Measurements from ENCODE around the gene ZFPM1. TPM values are rescaled to one million over a fixed set of nuclear protein-coding genes. Genes with fewer than 3 reads are reported as not detected.

The ZFPM1 gene
- total RNA-seq, 2 experiments from 2014 or later: 2.1 to 14.2 TPM

DNA sequence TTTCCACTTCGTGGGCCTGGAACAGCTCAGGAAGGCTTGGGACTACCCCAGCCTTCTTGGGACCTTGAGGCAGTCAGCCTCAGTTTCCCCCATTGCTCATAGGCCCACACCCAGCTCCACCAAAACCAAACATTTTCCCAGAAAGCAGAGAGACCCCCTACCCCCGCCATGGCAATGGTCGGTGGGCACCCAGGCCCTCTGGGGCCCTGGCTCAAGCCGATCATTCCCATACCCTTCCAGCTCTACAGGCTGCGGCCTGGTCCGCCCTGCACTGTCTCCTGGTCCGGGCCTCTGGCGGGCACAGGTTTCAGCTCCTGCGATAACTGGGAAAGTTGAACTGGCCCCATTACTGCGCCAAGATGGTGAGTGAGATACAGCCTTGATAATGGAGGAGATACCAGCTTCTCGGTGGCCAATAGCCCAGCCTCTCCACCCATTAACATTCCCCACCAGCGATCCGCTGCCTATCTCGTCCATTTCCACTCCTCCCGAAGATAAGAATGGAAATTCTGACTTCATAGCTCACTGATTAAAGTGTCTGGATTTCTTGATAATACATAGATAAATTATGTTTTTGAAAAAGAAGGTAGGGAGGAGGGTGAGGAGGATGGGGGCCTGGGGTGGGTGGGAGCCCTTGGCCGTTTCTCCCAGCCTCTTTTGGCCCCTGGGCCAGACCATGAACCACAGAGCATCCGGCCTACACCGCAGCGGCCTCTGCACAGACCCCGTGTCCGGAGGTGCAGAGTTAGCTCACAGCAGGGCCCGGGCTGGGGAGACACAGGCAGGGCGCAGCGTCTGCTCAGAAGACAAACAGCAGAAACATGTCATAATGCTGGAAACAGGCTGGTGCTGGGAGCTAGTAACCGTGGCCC is 11.6 kb downstream of the ZFPM1 start:
- no peak for TF ChIP-seq EZH2phosphoT487 (IDR thresholded peaks at IDR 0.05; ENCODE audit: borderline replicate concordance, low read depth, low read length)
- H3K9me2 ChIP-seq (ENCODE audit: insufficient read depth, low read length): no peaks in the 10 kb centered on the region
- no peaks in the 10 kb centered on the region; the same call in 1 of the 2 replicates for H4K20me1 ChIP-seq (ENCODE audit: insufficient read depth, low read length)
- BruUV-seq (replicated peaks): no TSS peak
- POLR2A ChIA-PET: interaction anchor here (0.6 kb wide), 1 partner anchor 75 kb away, joined by 4 read pairs; no protein-coding TSS in a partner anchor
- no peak overlapping the region for H3K4me3 ChIP-seq (ENCODE audit: low read depth, low read length, poor library complexity, severe bottlenecking)
- no peaks in the 10 kb centered on the region for H3K79me2 ChIP-seq (ENCODE audit: insufficient read depth, low read depth, low read length)
- no peak overlapping the region for H3K27ac ChIP-seq (ENCODE audit: low read depth, low read length, poor library complexity, severe bottlenecking)
- no peak overlapping the region for H2AFZ ChIP-seq (ENCODE audit: low read length)
- H3K4me1 ChIP-seq (ENCODE audit: insufficient read depth, low read length, poor library complexity, severe bottlenecking): peaks cover 18% of the 10 kb centered on the region
- DNase-seq (ENCODE audit: low spot score): no peak
- no peaks in the 10 kb centered on the region for H3K9me3 ChIP-seq (ENCODE audit: low read length)
- CTCF ChIA-PET (ENCODE audit: unreplicated experiment): no interaction called here
- no peak overlapping the region for H3K4me2 ChIP-seq (ENCODE audit: low read length)
- no peaks in the 10 kb centered on the region for H3K36me3 ChIP-seq (ENCODE audit: insufficient read depth, low read length)
- intact Hi-C loops (cut with micrococcal nuclease; ENCODE audit: unreplicated experiment): no loop called here

DNA sequence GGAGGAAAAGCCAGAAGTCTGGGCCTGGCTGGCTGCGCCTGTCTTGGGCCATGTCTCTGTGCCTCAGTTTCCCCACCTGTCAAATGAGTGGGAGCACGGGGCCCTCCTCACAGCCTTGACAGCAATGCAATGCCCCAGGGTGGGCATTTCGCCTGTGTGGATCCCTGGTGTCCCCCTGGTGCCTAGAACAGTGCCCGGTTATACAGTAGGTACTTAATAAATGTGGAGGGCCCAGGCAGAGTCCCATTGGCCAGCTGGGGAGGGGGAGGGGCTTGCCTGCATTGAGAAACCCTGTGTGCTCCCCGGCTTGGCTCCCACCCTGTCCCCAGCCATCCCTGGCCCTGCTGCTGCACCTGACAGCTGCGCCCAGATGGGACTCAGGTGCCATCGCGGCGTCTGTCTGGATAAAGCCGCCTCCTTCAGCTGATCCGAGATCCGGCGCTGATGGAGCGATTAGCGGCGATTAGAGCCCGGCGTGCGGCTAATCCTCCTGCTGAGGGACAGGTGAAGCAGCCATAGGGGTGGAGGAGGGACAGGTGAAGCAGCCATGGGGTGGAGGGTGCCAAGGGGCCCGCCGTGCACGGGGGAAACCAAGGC is 12.4 kb downstream of the ZFPM1 start:
- no TSS peak for BruUV-seq (replicated peaks)
- no peaks in the 10 kb centered on the region for H3K79me2 ChIP-seq (ENCODE audit: insufficient read depth, low read depth, low read length)
- DNase-seq (ENCODE audit: low spot score): no peak
- H3K36me3 ChIP-seq (ENCODE audit: insufficient read depth, low read length): no peaks in the 10 kb centered on the region
- H3K4me3 ChIP-seq (ENCODE audit: low read depth, low read length, poor library complexity, severe bottlenecking): no peak overlapping the region
- ChIA-PET CTCF (ENCODE audit: unreplicated experiment) (no interaction called here), POLR2A (no interaction called here)
- H3K9me2 ChIP-seq (ENCODE audit: insufficient read depth, low read length): no peaks in the 10 kb centered on the region
- no peak overlapping the region for H3K27ac ChIP-seq (ENCODE audit: low read depth, low read length, poor library complexity, severe bottlenecking)
- H3K4me2 ChIP-seq (ENCODE audit: low read length): no peak overlapping the region
- H4K20me1 ChIP-seq (ENCODE audit: insufficient read depth, low read length): no peaks in the 10 kb centered on the region; the same call in 1 of the 2 replicates
- no peak overlapping the region for H2AFZ ChIP-seq (ENCODE audit: low read length)
- TF ChIP-seq, protein P1, sequence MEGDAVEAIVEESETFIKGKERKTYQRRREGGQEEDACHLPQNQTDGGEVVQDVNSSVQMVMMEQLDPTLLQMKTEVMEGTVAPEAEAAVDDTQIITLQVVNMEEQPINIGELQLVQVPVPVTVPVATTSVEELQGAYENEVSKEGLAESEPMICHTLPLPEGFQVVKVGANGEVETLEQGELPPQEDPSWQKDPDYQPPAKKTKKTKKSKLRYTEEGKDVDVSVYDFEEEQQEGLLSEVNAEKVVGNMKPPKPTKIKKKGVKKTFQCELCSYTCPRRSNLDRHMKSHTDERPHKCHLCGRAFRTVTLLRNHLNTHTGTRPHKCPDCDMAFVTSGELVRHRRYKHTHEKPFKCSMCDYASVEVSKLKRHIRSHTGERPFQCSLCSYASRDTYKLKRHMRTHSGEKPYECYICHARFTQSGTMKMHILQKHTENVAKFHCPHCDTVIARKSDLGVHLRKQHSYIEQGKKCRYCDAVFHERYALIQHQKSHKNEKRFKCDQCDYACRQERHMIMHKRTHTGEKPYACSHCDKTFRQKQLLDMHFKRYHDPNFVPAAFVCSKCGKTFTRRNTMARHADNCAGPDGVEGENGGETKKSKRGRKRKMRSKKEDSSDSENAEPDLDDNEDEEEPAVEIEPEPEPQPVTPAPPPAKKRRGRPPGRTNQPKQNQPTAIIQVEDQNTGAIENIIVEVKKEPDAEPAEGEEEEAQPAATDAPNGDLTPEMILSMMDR (conservative IDR thresholded peaks at IDR 0.05; ENCODE audit: low read length): no peak
- TF ChIP-seq EZH2phosphoT487 (IDR thresholded peaks at IDR 0.05; ENCODE audit: borderline replicate concordance, low read depth, low read length): no peak
- intact Hi-C loops (cut with micrococcal nuclease; ENCODE audit: unreplicated experiment): no loop called here
- no peaks in the 10 kb centered on the region for H3K9me3 ChIP-seq (ENCODE audit: low read length)
- H3K4me1 ChIP-seq (ENCODE audit: insufficient read depth, low read length, poor library complexity, severe bottlenecking): peaks cover 18% of the 10 kb centered on the region

DNA sequence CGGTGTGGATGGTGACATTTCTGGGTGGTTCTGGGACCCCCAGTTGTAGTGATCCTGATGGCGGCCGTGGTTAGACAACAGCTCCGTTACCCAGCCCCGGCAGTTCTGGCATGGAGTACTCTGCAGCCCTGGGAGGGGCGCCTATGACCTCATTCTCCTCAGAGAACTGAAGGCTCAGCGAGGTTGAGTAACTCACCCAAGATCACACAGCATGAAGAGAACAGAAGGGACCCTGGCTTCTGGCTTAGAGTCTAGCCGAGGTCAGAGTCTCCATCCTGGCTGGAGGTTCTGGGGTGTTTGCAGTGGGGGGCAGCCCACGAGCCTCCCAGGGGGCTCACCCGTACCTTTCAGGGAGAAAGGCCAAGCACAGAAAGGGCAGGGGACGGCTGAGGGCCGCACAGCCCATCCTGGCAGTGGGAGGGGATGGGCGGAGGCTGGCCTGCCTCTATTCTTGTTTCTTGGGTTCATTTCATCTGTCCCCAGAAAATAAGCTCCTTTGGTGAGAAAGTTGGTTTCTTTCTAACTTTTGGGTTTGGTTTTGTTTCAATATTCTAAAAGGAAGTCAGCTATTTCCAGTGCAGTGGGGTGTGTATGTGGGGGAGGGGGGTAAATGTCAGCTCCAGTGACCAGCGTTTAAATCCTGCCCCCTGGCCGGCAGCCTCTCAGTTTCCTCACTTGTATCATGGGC is 13.2 kb downstream of the ZFPM1 start:
- TF ChIP-seq, protein P1 (conservative IDR thresholded peaks at IDR 0.05; ENCODE audit: low read length): no peak
- TF ChIP-seq EZH2phosphoT487 (IDR thresholded peaks at IDR 0.05; ENCODE audit: borderline replicate concordance, low read depth, low read length): no peak
- no peaks in the 10 kb centered on the region; the same call in 1 of the 2 replicates for H4K20me1 ChIP-seq (ENCODE audit: insufficient read depth, low read length)
- H3K4me2 ChIP-seq (ENCODE audit: low read length): 0 out of 2 replicates have a peak overlapping the region, but pooled peaks have one; percentile 25

More for the DNA sequence above, 13.2 kb downstream of the ZFPM1 start:
- no peak for DNase-seq (ENCODE audit: low spot score)
- no TSS peak for BruUV-seq (replicated peaks)
- H3K79me2 ChIP-seq (ENCODE audit: insufficient read depth, low read depth, low read length): no peaks in the 10 kb centered on the region
- H3K27ac ChIP-seq (ENCODE audit: low read depth, low read length, poor library complexity, severe bottlenecking): no peak overlapping the region
- ChIA-PET CTCF (ENCODE audit: unreplicated experiment) (no interaction called here), POLR2A (no interaction called here)
- H3K4me1 ChIP-seq (ENCODE audit: insufficient read depth, low read length, poor library complexity, severe bottlenecking): peaks cover 18% of the 10 kb centered on the region
- intact Hi-C loops (cut with micrococcal nuclease; ENCODE audit: unreplicated experiment): no loop called here
- H3K9me3 ChIP-seq (ENCODE audit: low read length): no peaks in the 10 kb centered on the region
- H3K4me3 ChIP-seq (ENCODE audit: low read depth, low read length, poor library complexity, severe bottlenecking): no peak overlapping the region
- H2AFZ ChIP-seq (ENCODE audit: low read length): no peak overlapping the region
- H3K36me3 ChIP-seq (ENCODE audit: insufficient read depth, low read length): no peaks in the 10 kb centered on the region
- H3K9me2 ChIP-seq (ENCODE audit: insufficient read depth, low read length): no peaks in the 10 kb centered on the region

Measured in OCI-LY7 (cell line).